Measurements from ENCODE around the gene CD300LB.

- no peak for TF ChIP-seq EZH2 (IDR thresholded peaks at IDR 0.05; ENCODE audit: insufficient read depth, poor library complexity, severe bottlenecking)
- TF ChIP-seq EZH2phosphoT487 (IDR thresholded peaks at IDR 0.05; ENCODE audit: insufficient read depth, low read depth) = no peak
Observed at GRCh38 chr17:74490716-74491115, 40.6 kb downstream of the CD300LB start.
